Measurements from ENCODE around the gene PTPN12. TPM values are rescaled to one million over a fixed set of nuclear protein-coding genes. Genes with fewer than 3 reads are reported as not detected.
"Not testable (repeated sequence)": the region's sequence is repeated elsewhere in the genome, so short reads cannot be mapped to it uniquely, and the experiment has no call there.

PTPN12 gene
- total RNA-seq, 1 donor = 17.0 TPM

DNA sequence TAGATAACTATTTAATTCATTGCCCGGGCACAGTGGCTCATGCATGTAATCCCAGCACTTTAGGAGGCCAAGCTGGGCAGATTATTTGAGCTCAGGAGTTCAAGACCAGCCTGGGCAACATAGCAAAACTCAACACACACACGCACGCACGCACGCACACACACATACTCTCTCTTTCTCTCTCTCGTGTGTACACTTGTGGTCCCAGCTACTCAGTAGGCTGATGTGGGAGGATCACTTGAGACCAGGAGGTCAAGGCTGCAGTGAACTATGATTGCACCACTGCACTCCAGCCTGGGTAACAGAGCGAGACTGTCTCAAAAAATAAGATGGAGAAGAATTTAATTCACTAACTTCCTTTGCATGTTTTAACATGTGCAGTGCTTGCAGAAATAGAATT is 38.1 kb downstream of the PTPN12 start:
- no peak for DNase-seq (ENCODE audit: low read depth in 2 of 3, low spot score in 2 of 3)

DNA sequence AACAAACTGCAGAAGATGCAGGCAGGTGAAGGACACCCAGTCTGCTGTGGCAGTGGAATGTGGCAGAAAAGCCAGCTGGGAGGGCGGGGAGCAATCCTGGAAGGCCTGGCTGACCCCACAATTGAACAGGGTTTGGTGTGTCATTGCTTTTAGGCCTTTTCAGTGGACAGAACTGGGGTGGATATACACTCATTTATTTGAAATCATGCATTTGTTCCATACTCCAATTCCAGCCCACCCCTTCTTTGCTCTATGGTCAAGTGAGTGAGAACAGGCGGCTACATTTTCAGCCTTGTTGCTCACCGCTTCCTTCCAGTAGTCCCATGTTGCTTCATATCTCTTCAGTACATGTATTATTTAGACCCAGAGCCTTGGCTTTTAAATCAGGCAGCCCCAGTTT is 39.8 kb downstream of the PTPN12 start:
- no peak for DNase-seq (ENCODE audit: low read depth in 2 of 3, low spot score in 2 of 3)

DNA sequence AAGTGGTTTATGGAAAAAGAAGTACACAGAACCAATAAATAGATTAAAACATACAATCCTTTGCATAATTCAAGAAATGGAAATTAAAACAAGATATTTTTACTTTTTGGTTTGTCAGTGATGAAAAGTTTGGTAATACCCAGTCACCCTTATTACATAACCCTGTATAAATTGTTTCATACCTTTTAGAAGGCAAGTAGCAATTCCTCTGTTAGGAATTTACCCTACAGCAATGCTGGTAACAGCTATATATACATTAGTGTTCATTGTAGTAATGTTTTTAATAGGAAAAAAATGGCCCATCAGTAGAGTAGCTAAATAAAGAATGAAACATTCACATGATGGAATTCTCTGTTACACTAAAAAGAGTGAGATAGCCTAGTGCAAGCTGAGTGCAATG is 42.7 kb downstream of the PTPN12 start:
- no peak for DNase-seq (ENCODE audit: low read depth in 2 of 3, low spot score in 2 of 3)

DNA sequence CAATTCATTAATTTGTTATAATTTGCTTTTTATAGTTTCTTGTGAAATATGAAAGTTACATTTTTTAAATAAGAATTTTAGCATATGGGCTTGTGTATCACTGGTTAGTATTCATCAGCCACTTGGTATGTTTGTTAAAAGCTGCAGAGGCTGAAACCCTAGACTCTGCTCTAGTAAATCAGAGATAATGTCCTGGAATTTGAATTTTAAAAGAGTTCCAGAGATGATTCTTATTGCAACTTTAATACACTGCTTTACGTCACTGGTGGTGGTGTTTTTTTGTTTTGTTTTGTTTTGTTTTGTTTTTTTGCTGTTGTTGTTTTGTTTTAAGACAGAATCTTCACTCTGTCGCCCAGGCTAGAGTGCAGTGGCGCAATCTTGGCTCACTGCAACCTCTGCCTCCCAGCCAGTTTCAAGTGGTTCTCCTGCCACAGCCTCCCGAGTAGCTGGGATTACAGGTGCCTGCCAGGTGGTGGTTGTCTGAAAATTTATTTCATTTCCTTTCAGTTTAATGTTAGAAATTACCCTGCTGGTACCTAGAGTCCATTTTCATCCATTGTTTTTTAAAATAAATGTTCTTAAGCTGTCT is 43.8 kb downstream of the PTPN12 start:
- no peak for DNase-seq (ENCODE audit: low read depth in 2 of 3, low spot score in 2 of 3)

DNA sequence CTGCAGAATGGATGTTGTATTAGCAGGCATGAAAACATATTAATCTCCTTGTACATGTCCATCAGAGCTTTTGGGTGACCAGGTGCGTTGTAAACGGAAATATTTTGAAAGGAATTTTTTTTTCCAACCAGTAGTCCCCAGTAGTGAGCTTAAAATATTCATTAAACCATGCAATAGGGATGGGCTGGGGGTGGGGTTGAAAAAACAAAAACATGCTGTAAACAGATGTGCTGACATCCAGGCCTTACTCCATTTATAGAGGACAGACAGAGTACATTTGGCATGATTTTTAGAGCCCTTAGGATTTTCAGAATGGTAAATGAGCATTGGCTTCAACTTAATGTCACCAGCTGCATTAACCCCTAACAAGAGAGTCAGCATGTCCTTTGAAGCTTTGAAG is 50.2 kb downstream of the PTPN12 start:
- DNase-seq (ENCODE audit: low read depth in 2 of 3, low spot score in 2 of 3) = no peak

DNA sequence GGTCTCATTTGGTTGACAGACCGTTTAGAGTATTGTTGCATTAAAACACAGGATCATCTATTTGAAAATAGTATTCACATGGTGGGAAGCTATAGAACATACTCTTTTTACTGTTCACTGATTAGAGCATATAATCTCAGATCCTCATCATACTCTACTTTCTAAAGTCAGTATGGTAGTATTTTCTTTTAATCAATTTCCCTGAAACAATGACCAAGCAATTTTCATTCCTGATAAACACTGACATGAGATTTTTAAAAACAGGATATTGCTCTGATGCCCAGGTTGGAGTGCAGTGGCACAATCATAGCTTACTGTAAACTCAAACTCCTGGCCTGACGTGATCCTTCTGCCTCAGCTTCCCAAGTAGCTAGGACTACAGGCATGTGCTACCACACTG is 63.9 kb downstream of the PTPN12 start:
- no peak for DNase-seq (ENCODE audit: low read depth in 2 of 3, low spot score in 2 of 3)

DNA sequence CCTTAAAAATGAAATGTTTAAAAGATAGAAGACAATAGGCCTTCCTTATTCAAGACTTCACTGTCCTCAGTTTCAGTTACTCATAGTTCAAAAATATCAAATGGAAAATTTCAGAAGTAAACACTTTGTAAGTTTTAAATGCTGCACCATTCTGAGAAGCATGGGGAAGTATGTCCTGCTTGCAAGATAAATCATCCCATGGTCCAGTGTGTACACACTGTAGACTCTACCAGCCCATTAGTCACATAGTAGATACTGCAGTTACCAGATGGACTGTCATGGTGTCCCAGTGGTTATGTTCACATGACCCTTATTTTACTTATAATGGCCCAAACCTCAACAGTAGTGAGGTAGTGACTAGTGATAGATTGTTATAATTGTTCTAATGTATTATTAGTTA is 69.5 kb downstream of the PTPN12 start:
- no peak for DNase-seq (ENCODE audit: low read depth in 2 of 3, low spot score in 2 of 3)

DNA sequence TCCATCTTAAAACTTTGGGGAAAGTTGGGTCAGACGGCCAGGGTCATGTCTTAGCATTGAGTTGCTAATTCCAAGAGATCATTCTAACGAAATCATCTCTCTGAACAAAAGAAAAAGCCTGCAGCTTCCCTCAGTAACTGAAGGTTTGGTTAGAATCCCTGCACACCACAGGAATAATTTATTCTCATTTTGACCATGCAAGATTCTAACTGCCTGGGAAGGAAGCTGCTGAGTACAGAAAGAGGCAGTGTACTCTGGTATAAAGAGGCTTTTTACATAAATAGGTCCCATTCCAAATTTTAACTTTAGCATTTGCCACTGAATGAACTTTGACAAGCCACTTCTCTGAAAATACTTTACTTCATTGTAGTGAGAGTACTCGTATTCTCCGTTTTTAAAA is 82.2 kb downstream of the PTPN12 start:
- DNase-seq (ENCODE audit: low read depth in 2 of 3, low spot score in 2 of 3) = no peak

DNA sequence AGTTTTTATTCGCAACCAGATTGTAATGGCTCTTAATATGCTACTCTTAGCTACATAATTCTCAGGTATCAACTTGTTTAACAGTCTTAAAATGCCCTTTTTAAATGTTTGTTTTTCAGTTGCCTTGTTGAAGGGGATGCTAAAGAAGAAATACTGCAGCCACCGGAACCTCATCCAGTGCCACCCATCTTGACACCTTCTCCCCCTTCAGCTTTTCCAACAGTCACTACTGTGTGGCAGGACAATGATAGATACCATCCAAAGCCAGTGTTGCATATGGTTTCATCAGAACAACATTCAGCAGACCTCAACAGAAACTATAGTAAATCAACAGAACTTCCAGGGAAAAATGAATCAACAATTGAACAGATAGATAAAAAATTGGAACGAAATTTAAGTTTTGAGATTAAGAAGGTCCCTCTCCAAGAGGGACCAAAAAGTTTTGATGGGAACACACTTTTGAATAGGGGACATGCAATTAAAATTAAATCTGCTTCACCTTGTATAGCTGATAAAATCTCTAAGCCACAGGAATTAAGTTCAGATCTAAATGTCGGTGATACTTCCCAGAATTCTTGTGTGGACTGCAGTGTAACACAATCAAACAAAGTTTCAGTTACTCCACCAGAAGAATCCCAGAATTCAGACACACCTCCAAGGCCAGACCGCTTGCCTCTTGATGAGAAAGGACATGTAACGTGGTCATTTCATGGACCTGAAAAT is 89.7 kb downstream of the PTPN12 start:
- no peak for DNase-seq (ENCODE audit: low read depth in 2 of 3, low spot score in 2 of 3)

DNA sequence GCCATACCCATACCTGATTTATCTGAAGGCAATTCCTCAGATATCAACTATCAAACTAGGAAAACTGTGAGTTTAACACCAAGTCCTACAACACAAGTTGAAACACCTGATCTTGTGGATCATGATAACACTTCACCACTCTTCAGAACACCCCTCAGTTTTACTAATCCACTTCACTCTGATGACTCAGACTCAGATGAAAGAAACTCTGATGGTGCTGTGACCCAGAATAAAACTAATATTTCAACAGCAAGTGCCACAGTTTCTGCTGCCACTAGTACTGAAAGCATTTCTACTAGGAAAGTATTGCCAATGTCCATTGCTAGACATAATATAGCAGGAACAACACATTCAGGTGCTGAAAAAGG is 90.2 kb downstream of the PTPN12 start:
- no peak for DNase-seq (ENCODE audit: low read depth in 2 of 3, low spot score in 2 of 3)

DNA sequence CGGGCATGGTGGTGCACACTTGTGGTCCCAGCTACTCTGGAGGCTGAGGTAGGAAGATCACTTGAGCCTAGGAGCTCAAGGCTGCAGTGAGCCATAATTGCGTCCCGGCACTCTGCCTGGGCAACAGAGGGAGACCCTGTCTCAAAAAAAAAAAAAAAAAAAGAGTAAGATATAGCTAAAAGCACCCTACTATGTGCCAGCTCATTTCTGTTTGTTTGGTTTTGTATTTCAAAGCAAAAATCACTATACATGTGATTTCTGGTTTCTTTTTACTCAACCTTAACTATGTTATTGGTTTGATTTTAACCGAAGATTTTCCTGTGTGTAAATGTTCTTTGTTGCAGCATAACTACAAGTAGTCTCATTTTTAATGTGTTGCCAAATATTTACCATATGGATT is 92.7 kb downstream of the PTPN12 start:
- no peak for DNase-seq (ENCODE audit: low read depth in 2 of 3, low spot score in 2 of 3)

DNA sequence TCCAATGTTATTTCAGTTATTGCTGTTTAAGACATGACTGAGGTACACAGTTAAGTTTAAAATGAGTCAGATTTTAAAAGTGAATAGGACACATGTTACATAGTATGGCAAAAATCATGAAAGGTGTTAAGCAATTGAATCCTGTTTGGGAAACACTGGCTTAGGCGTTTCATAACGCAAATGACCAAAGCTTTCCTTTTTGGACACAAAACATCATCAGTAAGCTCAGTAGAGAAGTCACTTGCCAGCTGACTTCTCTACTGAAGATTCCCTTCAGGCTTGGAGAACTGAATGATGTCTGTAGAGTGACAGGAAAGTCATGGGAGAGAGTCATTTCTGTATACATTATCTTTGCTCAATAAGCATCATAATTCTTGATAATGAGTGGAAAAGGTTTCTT is 94.7 kb downstream of the PTPN12 start:
- no peak for DNase-seq (ENCODE audit: low read depth in 2 of 3, low spot score in 2 of 3)

DNA sequence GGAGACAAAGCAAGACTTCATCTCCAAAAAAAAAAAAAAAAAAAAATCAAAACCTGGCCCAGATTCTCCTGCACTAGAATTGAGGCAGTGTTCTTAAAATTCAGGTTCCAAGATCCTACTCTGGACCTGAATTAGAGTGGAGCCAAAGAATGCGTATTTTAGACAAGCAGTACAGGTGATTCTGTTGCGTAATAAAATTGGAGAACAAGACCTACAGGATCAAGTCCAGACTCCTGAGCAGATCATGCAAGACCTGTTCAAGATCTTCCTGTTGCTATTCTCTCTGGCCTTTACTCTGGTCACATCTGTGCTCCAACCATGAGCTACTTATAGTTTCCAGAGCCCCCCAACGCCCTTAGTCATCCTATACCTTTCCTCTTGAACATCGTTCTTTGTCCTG is 107.7 kb downstream of the PTPN12 start:
- DNase-seq (ENCODE audit: low read depth in 2 of 3, low spot score in 2 of 3) = no peak

DNA sequence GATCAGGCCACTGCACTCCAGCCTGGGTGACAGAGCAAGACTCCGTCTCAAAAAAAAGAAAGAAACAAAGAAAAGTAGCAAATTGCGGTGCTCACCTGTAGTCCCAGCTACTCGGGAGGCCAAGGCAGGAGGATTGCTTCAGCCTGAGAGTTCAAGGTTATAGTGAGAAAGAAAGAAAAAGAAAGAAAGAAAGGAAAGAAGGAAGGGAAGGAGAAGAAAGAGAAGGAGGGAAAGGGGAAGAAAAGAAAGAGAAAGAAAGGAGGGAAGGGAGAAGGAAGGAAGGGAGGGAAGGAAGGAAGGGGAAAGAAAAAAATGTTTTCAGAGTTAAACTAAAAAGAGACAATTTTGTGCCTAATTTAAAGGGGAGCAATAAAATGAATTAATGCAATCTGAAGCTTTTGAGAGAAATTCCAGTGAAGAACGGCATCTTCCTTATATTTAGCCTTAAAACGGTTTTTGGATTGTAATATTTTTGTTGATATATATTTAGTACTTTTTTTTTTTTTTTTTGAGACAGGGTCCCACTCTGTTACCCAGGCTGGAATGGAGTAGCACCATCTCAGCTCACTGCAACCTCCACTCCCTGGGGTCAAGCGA is 111.7 kb downstream of the PTPN12 start:
- no peak for DNase-seq (ENCODE audit: low read depth in 2 of 3, low spot score in 2 of 3)

DNA sequence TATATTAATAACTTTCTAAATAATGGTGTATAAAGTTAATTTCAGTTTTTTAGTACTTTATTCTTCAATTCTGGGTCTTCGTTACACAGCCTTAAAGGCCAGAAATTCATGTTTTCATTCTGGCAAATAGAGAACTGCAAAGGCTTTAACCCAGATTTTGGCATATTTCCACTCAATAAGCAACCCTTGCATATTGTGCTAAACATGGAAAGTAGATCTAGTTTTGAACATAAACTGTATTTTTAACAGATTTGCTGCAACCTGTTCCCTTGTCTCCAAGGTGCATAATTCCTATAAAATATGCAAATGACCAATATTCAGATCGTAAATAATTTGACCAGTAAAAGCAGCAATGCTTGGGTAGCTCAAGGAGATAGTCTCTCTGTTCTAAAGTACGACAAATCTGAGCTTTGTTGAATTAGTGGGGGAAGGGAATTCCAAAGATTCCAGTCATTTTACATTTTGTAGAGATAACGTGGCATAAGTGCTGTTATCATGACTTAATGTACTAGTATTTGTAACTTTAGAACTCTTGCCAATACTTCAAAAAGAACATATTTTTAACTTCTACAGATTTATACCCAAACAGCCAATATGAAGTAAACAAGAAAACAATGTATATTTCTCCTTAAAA is 112.7 kb downstream of the PTPN12 start:
- DNase-seq (ENCODE audit: low read depth in 2 of 3, low spot score in 2 of 3) = no peak

DNA sequence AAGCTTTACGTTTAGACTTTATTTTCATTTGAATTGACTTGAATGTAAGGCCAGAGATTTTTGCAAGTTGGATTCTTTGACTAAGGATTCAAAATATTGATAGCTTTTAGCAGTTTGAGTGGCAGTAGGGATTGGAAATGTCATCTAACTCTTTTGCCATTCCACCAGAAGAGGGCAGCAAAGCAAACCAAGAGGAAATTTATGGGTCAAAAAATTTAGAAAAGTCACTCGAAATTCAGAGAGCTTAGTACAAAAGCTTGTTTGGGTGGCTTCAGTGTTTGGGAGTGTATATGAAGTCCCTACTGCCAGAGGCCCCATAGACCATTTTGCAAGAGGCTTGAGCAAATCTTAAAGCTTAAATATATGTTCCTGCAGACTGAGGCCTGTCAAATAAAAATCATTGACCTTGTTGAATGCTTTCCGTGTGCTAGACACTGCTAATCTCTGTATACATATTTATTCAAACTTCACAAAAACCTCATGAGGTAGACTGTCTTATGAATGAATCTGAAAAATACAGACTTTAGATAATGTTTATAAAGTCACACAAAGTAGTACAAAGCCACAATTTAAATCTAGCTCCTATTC is 114.6 kb downstream of the PTPN12 start:
- peak; percentile 1 to 68 (median 36) for DNase-seq (ENCODE audit: low read depth in 2 of 3, low spot score in 2 of 3)

DNA sequence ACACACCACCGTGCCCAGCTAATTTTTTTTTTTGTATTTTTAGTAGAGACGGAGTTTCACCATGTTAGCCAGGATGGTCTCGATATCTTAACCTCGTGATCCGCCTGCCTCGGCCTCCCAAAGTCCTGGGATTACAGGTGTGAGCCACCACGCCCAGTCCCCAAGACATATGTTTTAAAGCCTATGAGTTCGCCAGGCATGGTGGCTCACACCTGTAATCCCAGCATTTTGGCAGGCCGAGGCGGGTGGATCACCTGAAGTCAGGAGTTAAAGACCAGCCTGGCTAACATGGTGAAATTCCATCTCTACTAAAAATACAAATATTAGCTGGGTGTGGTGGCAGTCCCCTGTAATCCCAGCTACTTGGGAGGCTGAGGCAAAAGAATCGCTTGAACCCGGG is 115.7 kb downstream of the PTPN12 start:
- not testable (repeated sequence) for DNase-seq (ENCODE audit: low read depth in 2 of 3, low spot score in 2 of 3)

DNA sequence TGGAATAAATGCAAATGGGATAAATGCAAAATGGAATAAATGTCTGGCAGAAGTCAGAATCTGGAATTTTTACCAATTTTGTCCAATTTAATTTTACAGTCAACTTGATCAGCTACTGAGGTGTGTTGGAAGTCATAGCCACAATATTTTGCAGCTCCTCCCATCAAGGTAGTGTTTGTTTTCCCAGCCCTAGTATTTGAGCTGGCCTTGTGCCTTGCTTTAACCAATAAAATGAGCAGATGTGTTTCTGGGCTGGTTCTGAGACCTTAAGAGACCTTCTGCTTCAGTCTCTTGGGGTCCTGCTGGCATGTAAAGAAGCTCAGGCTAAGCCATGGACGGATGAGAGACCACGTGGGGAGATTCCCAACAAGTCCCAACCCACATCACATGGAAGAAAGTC is 116.5 kb downstream of the PTPN12 start:
- no peak for DNase-seq (ENCODE audit: low read depth in 2 of 3, low spot score in 2 of 3)

DNA sequence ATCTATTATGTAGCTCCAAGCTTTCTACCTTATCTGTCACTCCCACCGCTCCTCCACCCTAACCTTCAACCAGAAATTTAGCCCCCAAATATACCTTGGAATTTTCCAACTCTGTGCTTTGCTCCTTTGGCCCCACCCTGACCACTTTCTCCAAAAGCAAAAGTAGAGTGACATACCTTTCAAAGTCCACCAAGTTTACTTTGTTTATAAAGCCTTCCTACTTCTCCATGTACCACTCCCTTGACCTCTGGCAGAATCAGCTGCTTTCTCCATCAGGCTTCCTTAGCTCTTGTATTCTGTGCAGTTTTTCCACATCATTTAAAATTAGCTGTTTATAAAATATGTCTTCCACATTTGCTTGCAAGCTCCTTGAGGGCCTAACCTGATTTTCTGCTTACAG is 118.3 kb downstream of the PTPN12 start:
- DNase-seq (ENCODE audit: low read depth in 2 of 3, low spot score in 2 of 3) = no peak

DNA sequence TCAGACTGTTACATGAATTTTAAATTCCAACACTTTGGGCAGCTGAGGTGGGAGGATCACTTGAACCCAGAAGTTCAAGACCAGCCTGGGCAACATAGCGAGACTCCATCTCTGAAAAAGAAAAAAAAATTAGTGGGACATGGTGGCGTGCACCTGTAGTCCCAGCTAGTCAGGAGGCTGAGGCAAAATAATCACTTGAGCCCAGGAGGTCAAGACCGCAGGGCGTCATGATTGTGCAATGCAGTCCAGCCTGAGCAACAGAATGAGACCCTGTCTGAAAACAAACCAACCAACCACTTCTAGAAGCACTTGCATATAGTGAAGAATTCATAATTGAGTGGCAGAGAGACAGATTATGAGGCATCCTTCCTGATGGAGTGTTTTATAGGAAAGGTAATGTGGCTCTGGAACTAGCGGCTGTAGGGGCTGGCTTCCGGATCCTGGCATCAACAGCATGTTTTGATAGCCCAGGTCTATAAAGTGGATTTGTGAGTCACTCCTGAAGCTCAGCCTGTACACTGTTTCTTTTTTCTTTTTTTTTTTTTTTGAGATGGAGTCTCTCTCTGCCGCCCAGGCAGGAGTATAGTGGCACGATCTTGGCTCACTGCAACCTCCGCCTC is 118.9 kb downstream of the PTPN12 start:
- DNase-seq (ENCODE audit: low read depth in 2 of 3, low spot score in 2 of 3) = no peak
